ENCODE measurements around the gene MVD. TPM values are rescaled to one million over a fixed set of nuclear protein-coding genes. Genes with fewer than 3 reads are reported as not detected.

Gene MVD
- total RNA-seq, 1 donor from 2014 or later, result 196 TPM

GRCh38 chr16:88687254-88687576 lies 24.3 kb upstream of the MVD start:
- no peaks in the 10 kb centered on the region for H3K9me3 Mint-ChIP-seq
- no peak overlapping the region for H3K27ac Mint-ChIP-seq (ENCODE audit: unreplicated experiment)
- DNase-seq (ENCODE audit: low read depth, low spot score), result no peak
- H3K36me3 Mint-ChIP-seq (ENCODE audit: low read depth), result no peaks in the 10 kb centered on the region
- H3K27me3 Mint-ChIP-seq (ENCODE audit: low read depth), result peaks cover 76% of the 10 kb centered on the region
- peaks cover 4% of the 10 kb centered on the region for H3K4me1 Mint-ChIP-seq
- no peak overlapping the region for H3K4me3 Mint-ChIP-seq
- no peak for TF ChIP-seq CTCF (conservative IDR thresholded peaks at IDR 0.05)

DNA sequence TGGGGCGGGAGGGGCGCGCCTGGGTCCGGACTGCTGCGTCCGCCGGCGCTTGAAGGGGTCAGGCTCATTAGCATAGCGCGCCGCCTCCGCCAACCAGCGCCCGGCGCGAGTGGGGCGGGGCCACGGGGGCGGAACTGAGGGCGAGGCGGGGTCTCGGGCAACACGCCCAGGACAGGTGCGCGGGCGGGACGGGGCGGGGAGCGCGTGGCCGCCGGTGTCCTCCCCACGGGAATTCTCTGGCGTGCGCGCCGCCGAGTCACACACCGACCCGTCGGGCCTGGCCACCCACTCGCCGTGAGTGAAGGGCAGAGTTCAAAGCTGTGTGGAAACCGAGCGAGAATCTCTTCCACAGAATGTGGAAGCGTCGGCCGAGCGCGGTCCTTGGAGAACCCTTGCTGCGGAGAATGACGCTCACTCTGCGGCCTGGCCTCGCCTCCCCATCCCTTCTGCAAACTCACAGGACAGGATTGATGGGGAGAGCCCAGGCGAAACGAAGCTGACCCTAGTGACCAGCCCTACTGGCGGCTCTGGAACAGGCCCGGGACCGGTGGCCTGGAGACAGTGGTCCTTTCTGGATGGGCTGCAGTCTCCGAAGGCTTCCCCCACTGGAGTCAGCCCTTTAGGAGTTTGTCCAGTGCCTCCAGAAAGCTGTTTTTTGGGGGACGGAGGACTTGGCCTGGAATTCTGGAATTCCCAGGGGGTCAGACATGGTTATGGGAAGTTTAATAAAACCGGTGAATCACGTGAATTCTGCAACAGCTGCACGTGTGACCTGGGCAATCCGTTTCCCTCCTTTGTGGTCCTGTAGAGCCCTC lies 23.8 kb upstream of the MVD start, which contains the start of gene SNAI3:
Gene SNAI3 (minus strand): TSS at position 69 of the 815 bp plus-strand sequence. CDS start 101 bp downstream, outside the sequence.
- DNase-seq (ENCODE audit: low read depth, low spot score), result peak; percentile 69
- no peaks in the 10 kb centered on the region for H3K9me3 Mint-ChIP-seq
- no peak within 1 kb of the TSS for H3K4me3 Mint-ChIP-seq
- H3K27ac Mint-ChIP-seq (ENCODE audit: unreplicated experiment), result no peak within 1 kb of the TSS
- H3K4me1 Mint-ChIP-seq, result peaks cover 6% of the 10 kb centered on the region
- H3K27me3 Mint-ChIP-seq (ENCODE audit: low read depth), result peaks cover 81% of the 10 kb centered on the region
- H3K36me3 Mint-ChIP-seq (ENCODE audit: low read depth), result no peaks in the 10 kb centered on the region
- TF ChIP-seq CTCF (conservative IDR thresholded peaks at IDR 0.05), result no peak

- Mint-ChIP-seq H3K4me3 (no peak overlapping the region), H3K36me3 (ENCODE audit: low read depth) (no peaks in the 10 kb centered on the region), H3K27ac (ENCODE audit: unreplicated experiment) (no peak overlapping the region), H3K27me3 (ENCODE audit: low read depth) (peaks cover 79% of the 10 kb centered on the region), H3K9me3 (no peaks in the 10 kb centered on the region), H3K4me1 (peaks cover 7% of the 10 kb centered on the region)
- no peak for DNase-seq (ENCODE audit: low read depth, low spot score)
- no peak for TF ChIP-seq CTCF (conservative IDR thresholded peaks at IDR 0.05)
Measured at GRCh38 chr16:88686062-88686438, 23.2 kb upstream of the MVD start.

GRCh38 chr16:88685156-88686061 lies 22.5 kb upstream of the MVD start:
- DNase-seq (ENCODE audit: low read depth, low spot score), result no peak
- Mint-ChIP-seq H3K9me3 (no peaks in the 10 kb centered on the region), H3K27ac (ENCODE audit: unreplicated experiment) (no peak overlapping the region), H3K4me1 (peaks cover 7% of the 10 kb centered on the region), H3K4me3 (peak overlapping the region; percentile 47), H3K36me3 (ENCODE audit: low read depth) (no peaks in the 10 kb centered on the region), H3K27me3 (ENCODE audit: low read depth) (peaks cover 73% of the 10 kb centered on the region)
- TF ChIP-seq CTCF (conservative IDR thresholded peaks at IDR 0.05), result peak; percentile 60

- no peak overlapping the region for H3K4me3 Mint-ChIP-seq
- H3K36me3 Mint-ChIP-seq (ENCODE audit: low read depth), result no peaks in the 10 kb centered on the region
- H3K9me3 Mint-ChIP-seq, result no peaks in the 10 kb centered on the region
- peaks cover 7% of the 10 kb centered on the region for H3K4me1 Mint-ChIP-seq
- H3K27ac Mint-ChIP-seq (ENCODE audit: unreplicated experiment), result no peak overlapping the region
- no peak for TF ChIP-seq CTCF (conservative IDR thresholded peaks at IDR 0.05)
- H3K27me3 Mint-ChIP-seq (ENCODE audit: low read depth), result peaks cover 69% of the 10 kb centered on the region
- DNase-seq (ENCODE audit: low read depth, low spot score), result no peak
Measured at GRCh38 chr16:88684569-88685155, 21.8 kb upstream of the MVD start.
